ENCODE results near the gene TBC1D8B. TPM values are rescaled to one million over a fixed set of nuclear protein-coding genes. Genes with fewer than 3 reads are reported as not detected.

The TBC1D8B gene
- total RNA-seq, 1 experiment from 2014 or later, result 1.9 TPM

DNA sequence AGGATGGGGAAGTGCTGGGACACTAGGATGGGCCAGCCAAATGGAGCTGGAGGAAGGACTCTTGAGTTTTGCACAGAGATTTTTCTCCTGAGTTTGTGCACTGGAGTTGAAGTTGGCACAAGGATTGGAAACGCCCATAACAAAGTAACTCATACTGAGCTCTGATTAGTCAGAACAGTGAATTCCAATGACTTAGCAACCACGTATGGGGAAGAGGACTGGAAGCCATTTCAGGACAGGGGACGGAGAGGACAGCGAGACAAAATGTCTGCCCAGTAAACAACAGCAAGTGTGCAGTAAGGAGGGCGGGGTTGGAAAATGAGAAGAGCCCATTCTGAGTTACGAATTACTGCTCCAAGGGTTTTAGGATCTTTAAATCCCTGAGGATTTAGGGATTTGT, 94.8 kb downstream of the TBC1D8B start:
- DNase-seq (ENCODE audit: low read depth), result peak; percentile 43

DNA sequence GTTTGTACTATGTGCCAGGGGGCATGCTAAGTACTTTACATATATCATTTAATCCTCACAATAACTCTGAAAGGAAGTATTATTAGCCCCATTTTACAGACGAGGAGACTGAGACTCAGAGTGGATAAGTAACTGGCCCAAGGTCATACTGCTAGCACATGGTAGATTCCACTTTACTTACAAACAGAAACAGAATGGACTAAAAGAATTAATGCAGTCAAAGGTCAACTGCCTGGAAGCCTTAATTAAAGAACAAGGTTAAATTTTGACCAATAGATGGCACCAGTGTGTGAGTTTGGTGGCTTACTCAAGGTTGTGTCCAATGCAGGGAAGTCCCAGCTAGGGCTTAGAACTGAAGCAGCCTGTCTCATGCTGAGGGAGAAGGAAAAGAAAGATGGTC, 96.0 kb downstream of the TBC1D8B start:
- peak; percentile 62 for DNase-seq (ENCODE audit: low read depth)

- DNase-seq (ENCODE audit: low read depth), result peak; percentile 31
Observed at GRCh38 chrX:106899276-106899675, 96.8 kb downstream of the TBC1D8B start.

GRCh38 chrX:106899841-106900240, 97.4 kb downstream of the TBC1D8B start:
- DNase-seq (ENCODE audit: low read depth), result no peak

DNA sequence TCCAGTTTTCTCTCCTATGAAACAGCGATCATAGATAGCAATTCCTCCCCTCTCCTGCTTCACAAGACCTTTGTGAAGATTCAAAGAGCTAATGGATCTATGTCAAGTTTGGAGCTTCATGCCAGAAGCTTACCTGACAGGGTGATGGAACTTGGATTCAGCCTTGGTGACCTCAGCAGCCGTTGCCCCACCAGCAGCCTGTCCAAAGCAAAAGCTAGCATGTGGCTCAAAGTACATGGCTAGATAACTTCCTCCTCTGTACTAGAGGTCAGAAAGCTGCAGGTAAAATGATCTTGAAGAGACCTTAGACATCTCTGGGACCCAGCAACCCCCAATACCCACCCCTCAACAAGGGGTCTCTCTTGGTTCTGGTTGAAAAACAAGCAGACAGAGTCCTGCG, 98.9 kb downstream of the TBC1D8B start:
- no peak for DNase-seq (ENCODE audit: low read depth)

DNA sequence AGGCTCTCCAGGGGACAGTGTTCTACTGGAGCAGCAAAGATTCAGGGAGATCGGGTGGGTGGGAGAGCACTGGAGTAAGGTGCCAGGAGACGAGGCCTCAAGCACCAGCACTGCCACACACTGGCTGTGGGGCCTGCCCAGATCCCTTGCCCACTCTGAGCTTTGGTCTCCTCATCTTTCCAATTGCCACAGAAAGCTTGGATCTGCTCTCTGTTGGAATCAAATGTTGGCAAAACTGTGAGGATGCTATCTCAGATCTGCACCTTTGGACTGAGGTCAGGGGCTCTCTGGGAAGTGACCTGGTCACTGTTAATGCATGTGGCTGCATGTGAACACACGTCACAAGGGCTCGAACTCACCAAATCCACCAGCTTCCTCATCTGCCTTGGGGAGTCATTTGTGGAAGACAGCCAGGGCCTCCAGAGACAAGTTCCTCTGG, 99.3 kb downstream of the TBC1D8B start:
- DNase-seq (ENCODE audit: low read depth), result no peak

- DNase-seq (ENCODE audit: low read depth), result no peak
Observed at GRCh38 chrX:106902684-106903083, 100.2 kb downstream of the TBC1D8B start.

- DNase-seq (ENCODE audit: low read depth), result no peak
Observed at GRCh38 chrX:106903291-106903824, 100.9 kb downstream of the TBC1D8B start, which contains the start of gene RIPPLY1. Gene RIPPLY1, minus strand, starts transcription at chrX:106903341. Its CDS starts 54 bp downstream, at chrX:106903287.

DNA sequence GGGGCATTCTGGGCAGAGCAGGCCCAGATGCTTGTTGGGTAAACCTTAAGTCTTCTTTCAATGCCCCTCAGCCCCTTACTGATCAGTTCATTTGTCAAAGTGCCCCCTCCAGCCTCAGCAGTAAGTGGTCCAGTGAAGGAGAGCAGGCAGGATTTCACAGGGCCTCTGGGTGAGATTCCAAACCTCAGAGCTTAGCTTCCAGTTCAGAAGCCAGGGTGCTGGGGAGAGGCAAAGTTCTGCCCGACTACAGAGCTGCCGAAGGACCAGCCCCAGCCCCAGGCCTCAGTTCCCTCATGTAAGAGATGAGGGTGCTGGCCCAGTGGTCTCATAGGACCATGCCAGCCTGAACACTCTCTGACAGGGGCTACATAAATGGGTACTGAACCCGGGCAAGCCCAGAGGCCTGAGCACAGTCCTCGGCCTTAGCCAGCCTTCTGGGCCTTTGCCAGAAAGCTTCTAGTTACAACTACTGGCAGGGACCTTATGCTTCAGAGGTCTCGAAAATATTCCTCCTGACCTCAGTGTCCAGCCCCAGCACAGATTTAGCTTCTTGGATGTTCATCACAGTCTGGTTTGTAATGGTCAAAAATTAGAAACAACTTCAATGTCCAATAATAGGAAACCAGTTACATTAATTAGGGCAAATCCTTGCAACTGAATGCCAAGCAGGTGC, 101.5 kb downstream of the TBC1D8B start:
- no peak for DNase-seq (ENCODE audit: low read depth)

GRCh38 chrX:106905064-106905708, 102.7 kb downstream of the TBC1D8B start:
- DNase-seq (ENCODE audit: low read depth), result no peak

GRCh38 chrX:106906361-106906760, 103.9 kb downstream of the TBC1D8B start:
- no peak for DNase-seq (ENCODE audit: low read depth)

DNA sequence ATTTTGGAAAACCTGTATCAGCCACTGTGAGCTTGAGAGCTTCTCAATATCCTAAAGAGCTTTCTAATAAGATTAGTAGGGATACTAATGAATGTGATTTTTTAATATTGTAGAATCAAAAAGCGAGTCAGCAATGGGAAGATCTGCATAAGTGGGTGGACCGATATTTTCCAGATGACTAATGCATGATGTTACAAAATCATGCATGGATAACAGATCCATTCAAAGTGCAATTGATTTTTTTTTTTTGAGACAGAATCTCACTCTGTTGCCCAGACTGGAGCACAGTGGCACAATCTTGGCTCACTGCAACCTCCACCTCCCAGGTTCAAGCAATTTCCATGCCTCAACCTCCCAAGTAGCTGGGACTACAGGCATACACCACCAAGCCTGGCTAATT, 110.4 kb downstream of the TBC1D8B start:
- DNase-seq (ENCODE audit: low read depth), result no peak

GRCh38 chrX:106917830-106918500, 115.5 kb downstream of the TBC1D8B start:
- DNase-seq (ENCODE audit: low read depth), result peak; percentile 95

GRCh38 chrX:106919932-106920452, 117.5 kb downstream of the TBC1D8B start, which contains the start of gene CLDN2:
Gene CLDN2, plus strand, starts transcription at chrX:106920402. Its CDS starts 7,827 bp downstream, at chrX:106928229.
- no peak for DNase-seq (ENCODE audit: low read depth)

- no peak for DNase-seq (ENCODE audit: low read depth)
Observed at GRCh38 chrX:106921637-106922036, 119.2 kb downstream of the TBC1D8B start.

Other genes starting within 250 kb of the TBC1D8B start
- gene RADX, start 190.7 kb upstream of the TBC1D8B start, total RNA-seq (2014; rRNA removed; shearing (Covaris generic)), result 4.2 and 5.9 TPM in 2 replicates
- 0.30 and 0.64 TPM in 2 replicates for gene RNF128, start 76.0 kb upstream of the TBC1D8B start, total RNA-seq (2014; rRNA removed; shearing (Covaris generic))
- gene RIPPLY1, start 100.7 kb downstream of the TBC1D8B start, total RNA-seq (2014; rRNA removed; shearing (Covaris generic)), result 0.20 TPM in 1 of 2 replicates, not detected in the other
- 0.03 and 0.10 TPM in 2 replicates for gene CLDN2, start 117.7 kb downstream of the TBC1D8B start, total RNA-seq (2014; rRNA removed; shearing (Covaris generic))
- gene MORC4, start 197.5 kb downstream of the TBC1D8B start, total RNA-seq (2014; rRNA removed; shearing (Covaris generic)), result 14.4 and 14.7 TPM in 2 replicates

Measured in HT1080 (cell line).